ENCODE results near the gene TFF2. TPM values are rescaled to one million over a fixed set of nuclear protein-coding genes. Genes with fewer than 3 reads are reported as not detected.

Gene TFF2
- total and polyA plus RNA-seq, 2 of the 4 experiments (the other 2 are of a cell fraction), result not detected

GRCh38 chr21:42319851-42320572 is 30.8 kb downstream of the TFF2 start:
- TF ChIP-seq USF2 (IDR thresholded peaks at IDR 0.05; ENCODE audit: low read depth, low read length) (no peak), MAFK (IDR thresholded peaks at IDR 0.05; ENCODE audit: low read depth, low read length) (no peak), NFE2L2 (IDR thresholded peaks at IDR 0.05; ENCODE audit: low read depth, low read length) (no peak), BHLHE40 (IDR thresholded peaks at IDR 0.05; ENCODE audit: low read depth, low read length) (no peak), CTCF (conservative IDR thresholded peaks at IDR 0.05; ENCODE audit: low read depth, low read length) (no peak), RFX5 (IDR thresholded peaks at IDR 0.05; ENCODE audit: low read depth, low read length) (no peak), CHD1 (IDR thresholded peaks at IDR 0.05; ENCODE audit: low read depth, low read length) (no peak), MXI1 (IDR thresholded peaks at IDR 0.05; ENCODE audit: borderline replicate concordance, low read depth, low read length) (no peak), CEBPB (IDR thresholded peaks at IDR 0.05; ENCODE audit: low read depth, low read length) (no peak), RCOR1 (IDR thresholded peaks at IDR 0.05; ENCODE audit: insufficient replicate concordance, low read length) (no peak)
- ATAC-seq (ENCODE audit: low read depth) (no peak), DNase-seq (no peak)
- H4K20me1 ChIP-seq (ENCODE audit: insufficient read depth, low read length), result no peaks in the 10 kb centered on the region; the same call in 1 of the 2 replicates
- no peak overlapping the region for H2BK120ac ChIP-seq (ENCODE audit: low read depth, low read length)
- H3K4me3 ChIP-seq (ENCODE audit: insufficient read depth, low read depth, low read length), result no peak overlapping the region
- H3K56ac ChIP-seq (ENCODE audit: extremely low read depth, insufficient read depth, low read length), result no peak overlapping the region
- H3K14ac ChIP-seq (replicated peaks; ENCODE audit: low read depth, low read length), result no peak overlapping the region
- 58% methylated on average over 8 of the region's 17 CpGs; no CpG with 5 or more reads in 1 of the 2 experiments for WGBS, 2 experiments (ENCODE audit: extremely low coverage in 2 of 2, insufficient read length in 1 of 2)
- no TSS peak for BruUV-seq (replicated peaks)
- no peak overlapping the region for H2AFZ ChIP-seq (replicated peaks; ENCODE audit: low read length, poor library complexity)
- no peak overlapping the region for H3K4me2 ChIP-seq (ENCODE audit: low read depth, low read length)
- in situ Hi-C loops (cut with MboI; ENCODE audit: low sequenced_read_pairs), result no loop called here
- no peak overlapping the region for H2AK5ac ChIP-seq (ENCODE audit: low read depth, low read length)
- H3K36me3 ChIP-seq (ENCODE audit: control insufficient read depth, insufficient read depth, low read length), result no peaks in the 10 kb centered on the region
- no peak overlapping the region for H3K4ac ChIP-seq (ENCODE audit: low read depth, low read length)
- H2AK9ac ChIP-seq (replicated peaks; ENCODE audit: low read depth, low read length, poor library complexity), result no peak overlapping the region
- no peak overlapping the region for H4K8ac ChIP-seq (ENCODE audit: low read depth in 2 of 2, low read length in 2 of 2)
- no peak overlapping the region for H2BK15ac ChIP-seq (ENCODE audit: low read depth, low read length)
- H3K4me1 ChIP-seq (ENCODE audit: control insufficient read depth, insufficient read depth, low read length), result no peaks in the 10 kb centered on the region
- no peak overlapping the region for H3K27ac ChIP-seq (ENCODE audit: insufficient read depth, low read length)
- dilution Hi-C loops (cut with HindIII; ENCODE audit: low sequenced_read_pairs, unreplicated experiment), result no loop called here
- H3K18ac ChIP-seq (ENCODE audit: low read depth, low read length), result no peak overlapping the region
- no peak overlapping the region for H3K9ac ChIP-seq (ENCODE audit: low read depth, low read length)
- no peak overlapping the region for H4K91ac ChIP-seq (ENCODE audit: insufficient read depth, low read depth, low read length)
- H2BK20ac ChIP-seq (ENCODE audit: low read depth, low read length), result no peak overlapping the region
- intact Hi-C loops (cut with micrococcal nuclease), result no loop called here
- POLR2A ChIA-PET (ENCODE audit: unreplicated experiment), result no interaction called here
- H3K79me1 ChIP-seq (ENCODE audit: low read depth in 1 of 2, low read length in 2 of 2), result no peaks in the 10 kb centered on the region
- CTCF ChIA-PET, result interaction anchor here (0.6 kb wide), 1 partner anchor 13 kb away, joined by 3 read pairs; no protein-coding TSS in a partner anchor
- H3K9me3 ChIP-seq (ENCODE audit: control insufficient read depth, insufficient read depth, low read length), result no peaks in the 10 kb centered on the region
- H3K23ac ChIP-seq (ENCODE audit: low read depth, low read length), result no peak overlapping the region
- no peak overlapping the region for H2BK5ac ChIP-seq (ENCODE audit: low read depth, low read length, poor library complexity, severe bottlenecking)
- no peak overlapping the region for H4K5ac ChIP-seq (ENCODE audit: low read depth, low read length)
- peaks cover 31% of the 10 kb centered on the region for H3K27me3 ChIP-seq (ENCODE audit: control insufficient read depth, insufficient read depth, low read length)
- H3K9me1 ChIP-seq (ENCODE audit: insufficient read depth, low read length), result no peaks in the 10 kb centered on the region
